Measurements from ENCODE around the gene CABLES1. TPM values are rescaled to one million over a fixed set of nuclear protein-coding genes. Genes with fewer than 3 reads are reported as not detected.

Gene CABLES1
- total RNA-seq, 2 experiments from 2014 or later, result not detected

- ChIA-PET POLR2A (no interaction called here), CTCF (no interaction called here)
- Histone ChIP-seq H3K27ac (ENCODE audit: low read depth in 1 of 2, low read length in 2 of 2) (no peak overlapping the region), H3K9me3 (ENCODE audit: control insufficient read depth in 1 of 2, insufficient read depth in 1 of 2, low read length in 2 of 2) (no peaks in the 10 kb centered on the region), H3K27me3 (ENCODE audit: control insufficient read depth in 1 of 2, insufficient read depth in 2 of 2, low read length in 2 of 2) (no peaks in the 10 kb centered on the region), H3K36me3 (ENCODE audit: insufficient read depth, low read length) (no peaks in the 10 kb centered on the region), H3K4me3 (ENCODE audit: low read length) (no peak overlapping the region), H3K4me1 (ENCODE audit: insufficient read depth, low read length) (peaks cover 7% of the 10 kb centered on the region)
- no peaks in the 10 kb centered on the region for H3K36me3 Mint-ChIP-seq (ENCODE audit: low read depth)
- ATAC-seq (ENCODE audit: poor library complexity) (no peak), DNase-seq (no peak)
- intact Hi-C loops (cut with DNase I, micrococcal nuclease), result no loop called here
- no peak overlapping the region for H3K4me3 Mint-ChIP-seq
- no peaks in the 10 kb centered on the region for H3K27me3 Mint-ChIP-seq
- TF ChIP-seq, protein P1, sequence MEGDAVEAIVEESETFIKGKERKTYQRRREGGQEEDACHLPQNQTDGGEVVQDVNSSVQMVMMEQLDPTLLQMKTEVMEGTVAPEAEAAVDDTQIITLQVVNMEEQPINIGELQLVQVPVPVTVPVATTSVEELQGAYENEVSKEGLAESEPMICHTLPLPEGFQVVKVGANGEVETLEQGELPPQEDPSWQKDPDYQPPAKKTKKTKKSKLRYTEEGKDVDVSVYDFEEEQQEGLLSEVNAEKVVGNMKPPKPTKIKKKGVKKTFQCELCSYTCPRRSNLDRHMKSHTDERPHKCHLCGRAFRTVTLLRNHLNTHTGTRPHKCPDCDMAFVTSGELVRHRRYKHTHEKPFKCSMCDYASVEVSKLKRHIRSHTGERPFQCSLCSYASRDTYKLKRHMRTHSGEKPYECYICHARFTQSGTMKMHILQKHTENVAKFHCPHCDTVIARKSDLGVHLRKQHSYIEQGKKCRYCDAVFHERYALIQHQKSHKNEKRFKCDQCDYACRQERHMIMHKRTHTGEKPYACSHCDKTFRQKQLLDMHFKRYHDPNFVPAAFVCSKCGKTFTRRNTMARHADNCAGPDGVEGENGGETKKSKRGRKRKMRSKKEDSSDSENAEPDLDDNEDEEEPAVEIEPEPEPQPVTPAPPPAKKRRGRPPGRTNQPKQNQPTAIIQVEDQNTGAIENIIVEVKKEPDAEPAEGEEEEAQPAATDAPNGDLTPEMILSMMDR (IDR thresholded peaks at IDR 0.05), result no peak
- H3K9me3 Mint-ChIP-seq, result no peaks in the 10 kb centered on the region
- H3K27ac Mint-ChIP-seq, result no peak overlapping the region
- peaks cover 13% of the 10 kb centered on the region for H3K4me1 Mint-ChIP-seq (ENCODE audit: low read depth)
Observed at GRCh38 chr18:23189768-23190661, 54.7 kb downstream of the CABLES1 start.

GRCh38 chr18:23191232-23191631, 55.9 kb downstream of the CABLES1 start:
- H3K4me1 ChIP-seq (ENCODE audit: insufficient read depth, low read length), result peaks cover 7% of the 10 kb centered on the region
- no peaks in the 10 kb centered on the region for H3K27me3 ChIP-seq (ENCODE audit: control insufficient read depth in 1 of 2, insufficient read depth in 2 of 2, low read length in 2 of 2)
- ChIA-PET CTCF (interaction anchor here (0.7 kb wide), 1 partner anchor 188 kb away, joined by 6 read pairs; no protein-coding TSS in a partner anchor), POLR2A (no interaction called here)
- no peak overlapping the region for H3K4me3 ChIP-seq (ENCODE audit: low read length)
- H3K9me3 ChIP-seq (ENCODE audit: control insufficient read depth in 1 of 2, insufficient read depth in 1 of 2, low read length in 2 of 2), result no peaks in the 10 kb centered on the region
- no peak overlapping the region for H3K27ac ChIP-seq (ENCODE audit: low read depth in 1 of 2, low read length in 2 of 2)
- DNase-seq, result no peak
- Mint-ChIP-seq H3K27me3 (no peaks in the 10 kb centered on the region), H3K27ac (no peak overlapping the region), H3K9me3 (no peaks in the 10 kb centered on the region), H3K4me1 (ENCODE audit: low read depth) (peaks cover 13% of the 10 kb centered on the region), H3K36me3 (ENCODE audit: low read depth) (no peaks in the 10 kb centered on the region), H3K4me3 (no peak overlapping the region)
- H3K36me3 ChIP-seq (ENCODE audit: insufficient read depth, low read length), result no peaks in the 10 kb centered on the region
- TF ChIP-seq, protein P1 (IDR thresholded peaks at IDR 0.05), result no peak
- intact Hi-C loops (cut with DNase I, micrococcal nuclease), result no loop called here
- no peak for ATAC-seq (ENCODE audit: poor library complexity)

- no peak for DNase-seq
- H3K4me3 Mint-ChIP-seq, result no peak overlapping the region
- no peak overlapping the region for H3K27ac Mint-ChIP-seq
- no peak for ATAC-seq (ENCODE audit: poor library complexity)
- TF ChIP-seq, protein P1 (IDR thresholded peaks at IDR 0.05), result no peak
- H3K4me1 ChIP-seq (ENCODE audit: insufficient read depth, low read length), result peaks cover 7% of the 10 kb centered on the region
- ChIA-PET CTCF (interaction anchor here (0.6 to 0.7 kb wide), 3 partner anchors 115 to 1102 kb away, joined by 3 read pairs; no protein-coding TSS in a partner anchor), POLR2A (no interaction called here)
- H3K27me3 Mint-ChIP-seq, result no peaks in the 10 kb centered on the region
- no peaks in the 10 kb centered on the region for H3K27me3 ChIP-seq (ENCODE audit: control insufficient read depth in 1 of 2, insufficient read depth in 2 of 2, low read length in 2 of 2)
- intact Hi-C loops (cut with DNase I, micrococcal nuclease), result no loop called here
- H3K36me3 Mint-ChIP-seq (ENCODE audit: low read depth), result no peaks in the 10 kb centered on the region
- H3K4me1 Mint-ChIP-seq (ENCODE audit: low read depth), result peaks cover 13% of the 10 kb centered on the region
- no peak overlapping the region for H3K27ac ChIP-seq (ENCODE audit: low read depth in 1 of 2, low read length in 2 of 2)
- H3K9me3 Mint-ChIP-seq, result no peaks in the 10 kb centered on the region
- H3K4me3 ChIP-seq (ENCODE audit: low read length), result no peak overlapping the region
- H3K36me3 ChIP-seq (ENCODE audit: insufficient read depth, low read length), result no peaks in the 10 kb centered on the region
- H3K9me3 ChIP-seq (ENCODE audit: control insufficient read depth in 1 of 2, insufficient read depth in 1 of 2, low read length in 2 of 2), result no peaks in the 10 kb centered on the region
Observed at GRCh38 chr18:23193742-23194141, 58.5 kb downstream of the CABLES1 start.
